ENCODE measurements around the gene SYT5. TPM values are rescaled to one million over a fixed set of nuclear protein-coding genes. Genes with fewer than 3 reads are reported as not detected.
A peak's percentile ranks its signal among the peaks of the same experiment; 100 is the strongest.

SYT5 gene
- total and polyA plus RNA-seq, 2 of the 13 experiments (the other 11 are each of a cell fraction or from before 2014, with no cell fraction given): not detected

- TF ChIP-seq SNAPC4 (CRISPR knock-in tag; IDR thresholded peaks at IDR 0.05) (peak; percentile 68), ZFYVE20 (CRISPR knock-in tag; IDR thresholded peaks at IDR 0.05; ENCODE audit: borderline replicate concordance, low read depth) (peak; percentile 97), ZNF432 (CRISPR knock-in tag; IDR thresholded peaks at IDR 0.05; ENCODE audit: borderline replicate concordance) (no peak), POGK (CRISPR knock-in tag; conservative IDR thresholded peaks at IDR 0.05) (peak; percentile 74; the same call in 1 of the 2 replicates), EZH2 (conservative IDR thresholded peaks at IDR 0.05; ENCODE audit: low read depth, low read length) (no peak), CC2D1A (CRISPR knock-in tag; IDR thresholded peaks at IDR 0.05) (peak; percentile 78; the same call in 1 of the 2 replicates), LCORL (IDR thresholded peaks at IDR 0.05) (no peak), LCORL (CRISPR knock-in tag; IDR thresholded peaks at IDR 0.05) (peak; percentile 48), HDAC1 (CRISPR knock-in tag; IDR thresholded peaks at IDR 0.05) (peak; percentile 86), CENPBD1 (CRISPR knock-in tag; IDR thresholded peaks at IDR 0.05; ENCODE audit: borderline replicate concordance, low read depth) (no peak; the same call in 1 of the 2 replicates), CREBL2 (CRISPR knock-in tag; IDR thresholded peaks at IDR 0.05; ENCODE audit: borderline replicate concordance) (0 out of 2 replicates have a peak, but pooled peaks have one; percentile 74), CENPX (CRISPR knock-in tag; IDR thresholded peaks at IDR 0.05) (no peak), PHF8 (CRISPR knock-in tag; IDR thresholded peaks at IDR 0.05) (peak; percentile 63), ZNF580 (CRISPR knock-in tag; IDR thresholded peaks at IDR 0.05; ENCODE audit: borderline replicate concordance, low read depth) (peak; percentile 85), STAT6 (CRISPR knock-in tag; IDR thresholded peaks at IDR 0.05; ENCODE audit: borderline replicate concordance) (no peak; the same call in 1 of the 2 replicates), DNMT3B (CRISPR knock-in tag; conservative IDR thresholded peaks at IDR 0.05) (peak; percentile 98), SALL1 (CRISPR knock-in tag; IDR thresholded peaks at IDR 0.05) (peak; percentile 95), SIX1 (CRISPR knock-in tag; IDR thresholded peaks at IDR 0.05; ENCODE audit: borderline replicate concordance) (peak; percentile 49; the same call in 1 of the 2 replicates)
These were observed 36.5 kb upstream of the SYT5 start (continued) for GRCh38 chr19:55216461-55217198.
